Measurements from ENCODE around the gene CROCC2. TPM values are rescaled to one million over a fixed set of nuclear protein-coding genes. Genes with fewer than 3 reads are reported as not detected.

Gene CROCC2
- total and polyA plus RNA-seq, 2 of the 13 experiments (the other 11 are each of a cell fraction or from before 2014, with no cell fraction given): not detected

- TF ChIP-seq ZNF274 (CRISPR knock-in tag; IDR thresholded peaks at IDR 0.05): peak; percentile 28; the same call in 1 of the 2 replicates
- TF ChIP-seq ZNF263 (CRISPR knock-in tag; IDR thresholded peaks at IDR 0.05): peak; percentile 64; the same call in 1 of the 2 replicates
- TF ChIP-seq XRCC5 (optimal IDR thresholded peaks at IDR 0.05; ENCODE audit: low read length): peak; percentile 92
- TF ChIP-seq ZNF891 (CRISPR knock-in tag; IDR thresholded peaks at IDR 0.05): no peak
- TF ChIP-seq NCOA5 (CRISPR knock-in tag; IDR thresholded peaks at IDR 0.05): no peak
- no peak for TF ChIP-seq ESRRA (CRISPR knock-in tag; IDR thresholded peaks at IDR 0.05; ENCODE audit: low read depth)
- no peak for TF ChIP-seq ZNF567 (CRISPR knock-in tag; IDR thresholded peaks at IDR 0.05; ENCODE audit: borderline replicate concordance)
- TF ChIP-seq ZBTB10 (CRISPR knock-in tag; IDR thresholded peaks at IDR 0.05; ENCODE audit: borderline replicate concordance): no peak
- TF ChIP-seq ZC3H13 (CRISPR knock-in tag; IDR thresholded peaks at IDR 0.05): no peak
- no peak for TF ChIP-seq NR2C2 (CRISPR knock-in tag; IDR thresholded peaks at IDR 0.05; ENCODE audit: borderline replicate concordance)
- 0 out of 2 replicates have a peak, but pooled peaks have one; percentile 77 for TF ChIP-seq ZBTB4 (CRISPR knock-in tag; IDR thresholded peaks at IDR 0.05; ENCODE audit: borderline replicate concordance)
- TF ChIP-seq ZNF737 (CRISPR knock-in tag; IDR thresholded peaks at IDR 0.05; ENCODE audit: borderline replicate concordance): no peak
- TF ChIP-seq ZNF33B (CRISPR knock-in tag; IDR thresholded peaks at IDR 0.05): peak; percentile 55; the same call in 1 of the 2 replicates
- TF ChIP-seq ZNF782 (CRISPR knock-in tag; IDR thresholded peaks at IDR 0.05; ENCODE audit: borderline replicate concordance): no peak
- no peak for TF ChIP-seq ARID2 (CRISPR knock-in tag; IDR thresholded peaks at IDR 0.05; ENCODE audit: borderline replicate concordance)
- no peak for TF ChIP-seq TAF1 (CRISPR knock-in tag; IDR thresholded peaks at IDR 0.05)
- no peak for TF ChIP-seq ZNF484 (CRISPR knock-in tag; IDR thresholded peaks at IDR 0.05; ENCODE audit: borderline replicate concordance, low read depth)
- TF ChIP-seq, protein P1, sequence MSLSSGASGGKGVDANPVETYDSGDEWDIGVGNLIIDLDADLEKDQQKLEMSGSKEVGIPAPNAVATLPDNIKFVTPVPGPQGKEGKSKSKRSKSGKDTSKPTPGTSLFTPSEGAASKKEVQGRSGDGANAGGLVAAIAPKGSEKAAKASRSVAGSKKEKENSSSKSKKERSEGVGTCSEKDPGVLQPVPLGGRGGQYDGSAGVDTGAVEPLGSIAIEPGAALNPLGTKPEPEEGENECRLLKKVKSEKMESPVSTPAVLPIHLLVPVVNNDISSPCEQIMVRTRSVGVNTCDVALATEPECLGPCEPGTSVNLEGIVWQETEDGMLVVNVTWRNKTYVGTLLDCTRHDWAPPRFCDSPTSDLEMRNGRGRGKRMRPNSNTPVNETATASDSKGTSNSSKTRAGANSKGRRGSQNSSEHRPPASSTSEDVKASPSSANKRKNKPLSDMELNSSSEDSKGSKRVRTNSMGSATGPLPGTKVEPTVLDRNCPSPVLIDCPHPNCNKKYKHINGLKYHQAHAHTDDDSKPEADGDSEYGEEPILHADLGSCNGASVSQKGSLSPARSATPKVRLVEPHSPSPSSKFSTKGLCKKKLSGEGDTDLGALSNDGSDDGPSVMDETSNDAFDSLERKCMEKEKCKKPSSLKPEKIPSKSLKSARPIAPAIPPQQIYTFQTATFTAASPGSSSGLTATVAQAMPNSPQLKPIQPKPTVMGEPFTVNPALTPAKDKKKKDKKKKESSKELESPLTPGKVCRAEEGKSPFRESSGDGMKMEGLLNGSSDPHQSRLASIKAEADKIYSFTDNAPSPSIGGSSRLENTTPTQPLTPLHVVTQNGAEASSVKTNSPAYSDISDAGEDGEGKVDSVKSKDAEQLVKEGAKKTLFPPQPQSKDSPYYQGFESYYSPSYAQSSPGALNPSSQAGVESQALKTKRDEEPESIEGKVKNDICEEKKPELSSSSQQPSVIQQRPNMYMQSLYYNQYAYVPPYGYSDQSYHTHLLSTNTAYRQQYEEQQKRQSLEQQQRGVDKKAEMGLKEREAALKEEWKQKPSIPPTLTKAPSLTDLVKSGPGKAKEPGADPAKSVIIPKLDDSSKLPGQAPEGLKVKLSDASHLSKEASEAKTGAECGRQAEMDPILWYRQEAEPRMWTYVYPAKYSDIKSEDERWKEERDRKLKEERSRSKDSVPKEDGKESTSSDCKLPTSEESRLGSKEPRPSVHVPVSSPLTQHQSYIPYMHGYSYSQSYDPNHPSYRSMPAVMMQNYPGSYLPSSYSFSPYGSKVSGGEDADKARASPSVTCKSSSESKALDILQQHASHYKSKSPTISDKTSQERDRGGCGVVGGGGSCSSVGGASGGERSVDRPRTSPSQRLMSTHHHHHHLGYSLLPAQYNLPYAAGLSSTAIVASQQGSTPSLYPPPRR (CRISPR knock-in tag; IDR thresholded peaks at IDR 0.05; ENCODE audit: borderline replicate concordance): no peak
These were observed 83.5 kb downstream of the CROCC2 start (continued) for GRCh38 chr2:240989451-240990265.

Data from HepG2 (cell line).